Measurements from ENCODE around the gene SERPINA5. TPM values are rescaled to one million over a fixed set of nuclear protein-coding genes. Genes with fewer than 3 reads are reported as not detected.

SERPINA5 gene
- total RNA-seq, 1 experiment from 2014 or later: not detected

Other genes with a start within 250 kb of the SERPINA5 start
- not detected in 2 replicates for gene SERPINA2, start 214.7 kb upstream of the SERPINA5 start, total RNA-seq (2014; rRNA removed; shearing (Covaris generic); ENCODE audit: low replicate concordance)
- 0.89 and 27.3 TPM in 2 replicates for gene SERPINA1, start 192.8 kb upstream of the SERPINA5 start, total RNA-seq (2014; rRNA removed; shearing (Covaris generic); ENCODE audit: low replicate concordance)
- gene SERPINA11, start 128.6 kb upstream of the SERPINA5 start, total RNA-seq (2014; rRNA removed; shearing (Covaris generic); ENCODE audit: low replicate concordance): not detected in 2 replicates
- gene SERPINA9, start 105.2 kb upstream of the SERPINA5 start, total RNA-seq (2014; rRNA removed; shearing (Covaris generic); ENCODE audit: low replicate concordance): not detected in 2 replicates
- not detected in 2 replicates for gene SERPINA12, start 72.0 kb upstream of the SERPINA5 start, total RNA-seq (2014; rRNA removed; shearing (Covaris generic); ENCODE audit: low replicate concordance)
- gene SERPINA4, start 20.0 kb upstream of the SERPINA5 start, total RNA-seq (2014; rRNA removed; shearing (Covaris generic); ENCODE audit: low replicate concordance): not detected in 2 replicates
- 0.57 TPM in 1 of 2 replicates, not detected in the other for gene SERPINA3, start 31.0 kb downstream of the SERPINA5 start, total RNA-seq (2014; rRNA removed; shearing (Covaris generic); ENCODE audit: low replicate concordance)
- gene GSC, start 188.7 kb downstream of the SERPINA5 start, total RNA-seq (2014; rRNA removed; shearing (Covaris generic); ENCODE audit: low replicate concordance): 0.26 TPM in 1 of 2 replicates, not detected in the other